ENCODE measurements around the gene IL1B.

The IL1B gene

DNA sequence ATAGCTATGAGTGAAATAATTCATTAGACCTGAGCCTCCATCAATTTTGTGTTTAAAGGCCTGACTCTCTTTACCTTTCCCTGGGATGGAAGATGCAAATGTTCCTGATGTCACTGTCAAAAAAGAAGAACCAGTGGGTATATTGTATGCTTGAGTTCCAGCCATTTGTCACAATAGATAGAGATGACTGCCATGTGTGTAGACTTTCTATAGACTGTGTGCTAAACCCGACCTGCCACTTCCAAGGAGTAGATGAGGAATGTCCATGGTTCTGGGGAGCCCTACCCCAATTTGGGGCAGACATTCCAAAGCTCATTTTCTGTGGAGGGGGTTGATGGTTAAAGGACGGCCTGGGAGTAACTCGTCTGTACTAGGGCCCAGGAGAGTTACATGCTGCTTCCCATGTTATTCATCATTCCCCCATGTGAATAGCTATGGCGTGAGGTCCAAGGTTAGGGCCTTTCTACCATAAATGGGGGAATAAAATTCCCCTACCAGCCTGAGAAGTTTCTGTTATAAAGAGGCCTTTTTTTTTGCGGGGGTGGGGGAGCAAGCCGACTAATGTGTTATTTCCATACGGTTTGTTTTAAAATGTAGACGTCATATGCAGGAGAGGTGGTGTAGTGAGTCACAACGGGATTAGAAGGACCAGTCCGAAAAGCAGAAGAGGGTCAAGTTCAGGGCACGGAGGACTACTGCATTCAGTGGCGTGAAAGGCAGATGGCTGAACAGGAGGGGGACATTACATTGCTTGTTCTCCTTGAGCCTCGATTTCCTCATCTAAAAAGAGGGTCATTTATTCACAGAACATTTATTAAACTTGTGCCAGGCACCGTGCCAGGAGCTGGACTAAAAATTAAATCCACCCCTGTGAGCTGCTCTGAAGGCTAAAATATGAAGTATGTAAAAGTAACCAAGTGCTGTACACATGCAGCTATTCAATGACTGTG is 24.0 kb downstream of the IL1B start:
- Histone ChIP-seq H3K36me3 (ENCODE audit: control insufficient read depth in 1 of 2, insufficient read depth in 2 of 2, low read length in 2 of 2) (no peaks in the 10 kb centered on the region), H4K91ac (ENCODE audit: low read depth, low read length) (no peak overlapping the region), H3K9me3 (ENCODE audit: insufficient read depth, low read depth, low read length) (no peaks in the 10 kb centered on the region), H3K4me3 (ENCODE audit: low read depth, low read length) (no peak overlapping the region), H3K18ac (ENCODE audit: low read length) (no peak overlapping the region), H3K14ac (ENCODE audit: low read length) (no peak overlapping the region), H3K4ac (ENCODE audit: low read depth, low read length) (no peak overlapping the region), H2AFZ (ENCODE audit: insufficient read depth, low read length, poor library complexity) (no peak overlapping the region), H3K4me2 (ENCODE audit: low read length) (no peak overlapping the region), H2BK12ac (ENCODE audit: low read length) (peak overlapping the region; percentile 36), H2AK5ac (ENCODE audit: low read length) (no peak overlapping the region), H2BK120ac (ENCODE audit: insufficient read depth, low read length, poor library complexity) (no peak overlapping the region), H3K23ac (ENCODE audit: low read length) (no peak overlapping the region), H4K8ac (ENCODE audit: low read depth, low read length) (peak overlapping the region; percentile 7), H3K27ac (ENCODE audit: low read depth, low read length) (no peak overlapping the region), H2BK5ac (ENCODE audit: low read depth, low read length, poor library complexity) (no peak overlapping the region), H3K4me1 (ENCODE audit: control insufficient read depth in 1 of 2, insufficient read depth in 2 of 2, low read length in 2 of 2) (peaks cover 2 to 13% of the 10 kb centered on the region in 2 experiments), H3K27me3 (ENCODE audit: insufficient read depth, low read length) (no peaks in the 10 kb centered on the region), H3K79me2 (ENCODE audit: control insufficient read depth, insufficient read depth, low read length, poor library complexity) (no peaks in the 10 kb centered on the region), H3K79me1 (ENCODE audit: low read length) (peaks cover 4% of the 10 kb centered on the region), H4K12ac (ENCODE audit: low read depth, low read length) (no peak overlapping the region), H3K9ac (ENCODE audit: low read length) (no peak overlapping the region)
- no CpG with 5 or more reads among the region's 14 CpGs for WGBS (ENCODE audit: extremely low coverage, insufficient coverage, insufficient read length)
- DNase-seq: peak in 1 of 2 donors; percentile 50

DNA sequence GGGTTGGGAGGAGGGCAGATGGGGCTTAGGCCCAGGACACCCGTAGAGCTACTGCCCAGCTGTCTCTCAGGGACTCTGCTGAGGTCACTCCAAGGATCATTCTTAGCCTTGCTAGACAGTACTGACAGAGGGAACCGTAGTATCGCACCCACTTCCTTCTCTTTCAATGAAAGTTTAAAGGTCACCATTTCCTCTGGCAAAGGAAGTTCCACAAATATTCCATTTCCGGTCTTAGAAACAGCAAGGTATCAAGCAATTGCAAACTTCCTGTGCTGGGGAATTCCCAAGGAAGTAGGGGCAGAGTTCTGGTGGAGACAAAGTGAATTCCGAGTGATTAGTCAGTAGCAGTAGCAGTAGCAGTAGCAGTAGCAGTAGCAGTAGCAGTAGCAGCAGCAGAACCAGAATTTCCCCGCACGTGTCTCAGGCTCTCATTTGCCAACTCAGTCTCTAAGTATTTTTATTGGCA is 24.7 kb downstream of the IL1B start:
- H3K79me1 ChIP-seq (ENCODE audit: low read length): peaks cover 4% of the 10 kb centered on the region
- H2BK12ac ChIP-seq (ENCODE audit: low read length): no peak overlapping the region
- WGBS (ENCODE audit: extremely low coverage, insufficient coverage, insufficient read length): no CpG with 5 or more reads among the region's 7 CpGs
- no peak overlapping the region for H3K4ac ChIP-seq (ENCODE audit: low read depth, low read length)
- H3K27me3 ChIP-seq (ENCODE audit: insufficient read depth, low read length): no peaks in the 10 kb centered on the region
- H2BK120ac ChIP-seq (ENCODE audit: insufficient read depth, low read length, poor library complexity): no peak overlapping the region
- H3K4me3 ChIP-seq (ENCODE audit: low read depth, low read length): no peak overlapping the region
- H3K23ac ChIP-seq (ENCODE audit: low read length): no peak overlapping the region
- no peak overlapping the region for H3K18ac ChIP-seq (ENCODE audit: low read length)
- H2AFZ ChIP-seq (ENCODE audit: insufficient read depth, low read length, poor library complexity): no peak overlapping the region
- H4K12ac ChIP-seq (ENCODE audit: low read depth, low read length): no peak overlapping the region
- no peaks in the 10 kb centered on the region for H3K9me3 ChIP-seq (ENCODE audit: insufficient read depth, low read depth, low read length)
- peak overlapping the region; percentile 51 for H4K91ac ChIP-seq (ENCODE audit: low read depth, low read length)
- no peak overlapping the region for H3K27ac ChIP-seq (ENCODE audit: low read depth, low read length)
- peak in 1 of 2 donors; percentile 57 for DNase-seq
- H3K14ac ChIP-seq (ENCODE audit: low read length): no peak overlapping the region
- H2AK5ac ChIP-seq (ENCODE audit: low read length): no peak overlapping the region
- peak overlapping the region; percentile 1 for H4K8ac ChIP-seq (ENCODE audit: low read depth, low read length)
- H3K36me3 ChIP-seq (ENCODE audit: control insufficient read depth in 1 of 2, insufficient read depth in 2 of 2, low read length in 2 of 2): no peaks in the 10 kb centered on the region
- H3K4me2 ChIP-seq (ENCODE audit: low read length): no peak overlapping the region
- no peak overlapping the region for H3K9ac ChIP-seq (ENCODE audit: low read length)
- H3K4me1 ChIP-seq (ENCODE audit: control insufficient read depth in 1 of 2, insufficient read depth in 2 of 2, low read length in 2 of 2): peaks cover 2 to 13% of the 10 kb centered on the region in 2 experiments
- H3K79me2 ChIP-seq (ENCODE audit: control insufficient read depth, insufficient read depth, low read length, poor library complexity): no peaks in the 10 kb centered on the region
- H2BK5ac ChIP-seq (ENCODE audit: low read depth, low read length, poor library complexity): no peak overlapping the region

DNA sequence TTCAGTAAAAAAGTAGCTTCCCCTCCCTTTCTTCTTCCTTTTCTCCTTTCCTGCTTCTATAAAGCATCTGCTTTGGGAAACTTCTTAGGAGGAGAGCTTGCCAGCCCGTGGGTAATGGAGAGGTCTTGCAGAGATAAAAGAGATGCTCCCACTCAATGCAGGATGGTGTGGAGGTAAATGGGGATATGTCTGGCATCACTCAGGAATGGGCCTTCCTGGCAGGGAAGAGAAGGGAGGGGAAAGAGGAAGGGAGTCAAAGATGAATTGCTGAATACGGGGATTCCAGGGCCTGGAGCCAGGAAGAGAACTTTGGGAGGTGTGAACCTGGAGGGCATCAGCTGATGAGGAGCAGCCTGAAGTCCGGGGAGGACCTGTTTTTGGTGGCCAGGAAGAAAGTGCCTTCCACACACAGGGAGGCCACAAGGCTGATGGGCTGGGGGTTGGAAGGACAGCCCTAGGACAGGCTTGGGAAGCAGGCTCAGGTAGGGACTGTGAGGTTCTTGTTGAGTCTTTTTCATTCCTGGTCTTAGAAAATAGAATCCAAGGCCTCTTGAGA is 25.2 kb downstream of the IL1B start:
- H4K91ac ChIP-seq (ENCODE audit: low read depth, low read length): peak overlapping the region; percentile 51
- H3K9me3 ChIP-seq (ENCODE audit: insufficient read depth, low read depth, low read length): no peaks in the 10 kb centered on the region
- no peak overlapping the region for H2AFZ ChIP-seq (ENCODE audit: insufficient read depth, low read length, poor library complexity)
- no peak overlapping the region for H3K4ac ChIP-seq (ENCODE audit: low read depth, low read length)
- no peak for DNase-seq
- H3K4me3 ChIP-seq (ENCODE audit: low read depth, low read length): no peak overlapping the region
- no CpG with 5 or more reads among the region's 3 CpGs for WGBS (ENCODE audit: extremely low coverage, insufficient coverage, insufficient read length)
- peak overlapping the region; percentile 1 for H4K8ac ChIP-seq (ENCODE audit: low read depth, low read length)
- no peak overlapping the region for H2BK120ac ChIP-seq (ENCODE audit: insufficient read depth, low read length, poor library complexity)
- H3K23ac ChIP-seq (ENCODE audit: low read length): no peak overlapping the region
- H3K18ac ChIP-seq (ENCODE audit: low read length): no peak overlapping the region
- no peak overlapping the region for H3K14ac ChIP-seq (ENCODE audit: low read length)
- H4K12ac ChIP-seq (ENCODE audit: low read depth, low read length): no peak overlapping the region
- H3K27ac ChIP-seq (ENCODE audit: low read depth, low read length): no peak overlapping the region
- H3K79me2 ChIP-seq (ENCODE audit: control insufficient read depth, insufficient read depth, low read length, poor library complexity): no peaks in the 10 kb centered on the region
- no peak overlapping the region for H3K4me2 ChIP-seq (ENCODE audit: low read length)
- no peak overlapping the region for H2BK5ac ChIP-seq (ENCODE audit: low read depth, low read length, poor library complexity)
- H3K27me3 ChIP-seq (ENCODE audit: insufficient read depth, low read length): no peaks in the 10 kb centered on the region
- H2BK12ac ChIP-seq (ENCODE audit: low read length): peak overlapping the region; percentile 3
- H2AK5ac ChIP-seq (ENCODE audit: low read length): no peak overlapping the region
- H3K9ac ChIP-seq (ENCODE audit: low read length): no peak overlapping the region
- H3K36me3 ChIP-seq (ENCODE audit: control insufficient read depth in 1 of 2, insufficient read depth in 2 of 2, low read length in 2 of 2): no peaks in the 10 kb centered on the region
- H3K79me1 ChIP-seq (ENCODE audit: low read length): peaks cover 4% of the 10 kb centered on the region
- H3K4me1 ChIP-seq (ENCODE audit: control insufficient read depth in 1 of 2, insufficient read depth in 2 of 2, low read length in 2 of 2): peaks cover 2 to 13% of the 10 kb centered on the region in 2 experiments

DNA sequence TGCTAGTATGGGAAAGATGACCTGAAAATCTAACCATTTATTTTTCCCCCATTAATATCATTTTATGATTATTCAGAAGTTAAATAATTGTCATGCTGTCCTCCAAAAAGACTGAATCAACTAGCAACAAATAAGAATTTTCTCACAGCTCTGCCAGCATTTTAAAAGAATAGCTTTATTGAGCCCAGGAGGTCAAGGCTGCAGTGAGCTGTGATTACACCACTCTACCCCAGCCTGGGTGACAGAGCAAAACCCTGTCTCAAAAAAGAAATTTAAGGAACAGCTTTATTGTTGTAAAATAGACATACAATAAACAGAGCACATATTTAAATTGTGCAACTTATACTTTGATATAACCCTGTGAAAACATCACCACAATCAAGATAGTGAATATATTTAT is 27.5 kb downstream of the IL1B start:
- Histone ChIP-seq H3K4me2 (ENCODE audit: low read length) (no peak overlapping the region), H2AK5ac (ENCODE audit: low read length) (no peak overlapping the region), H4K8ac (ENCODE audit: low read depth, low read length) (no peak overlapping the region), H3K23ac (ENCODE audit: low read length) (no peak overlapping the region), H3K4ac (ENCODE audit: low read depth, low read length) (no peak overlapping the region), H2BK120ac (ENCODE audit: insufficient read depth, low read length, poor library complexity) (no peak overlapping the region), H4K91ac (ENCODE audit: low read depth, low read length) (no peak overlapping the region), H3K18ac (ENCODE audit: low read length) (no peak overlapping the region), H3K27me3 (ENCODE audit: insufficient read depth, low read length) (no peaks in the 10 kb centered on the region), H3K79me2 (ENCODE audit: control insufficient read depth, insufficient read depth, low read length, poor library complexity) (no peaks in the 10 kb centered on the region), H2BK12ac (ENCODE audit: low read length) (no peak overlapping the region), H3K4me3 (ENCODE audit: low read depth, low read length) (no peak overlapping the region), H2AFZ (ENCODE audit: insufficient read depth, low read length, poor library complexity) (no peak overlapping the region), H2BK5ac (ENCODE audit: low read depth, low read length, poor library complexity) (no peak overlapping the region), H3K9me3 (ENCODE audit: insufficient read depth, low read depth, low read length) (no peaks in the 10 kb centered on the region), H3K9ac (ENCODE audit: low read length) (no peak overlapping the region), H3K27ac (ENCODE audit: low read depth, low read length) (no peak overlapping the region), H4K12ac (ENCODE audit: low read depth, low read length) (no peak overlapping the region), H3K36me3 (ENCODE audit: control insufficient read depth in 1 of 2, insufficient read depth in 2 of 2, low read length in 2 of 2) (no peaks in the 10 kb centered on the region), H3K79me1 (ENCODE audit: low read length) (peaks cover 6% of the 10 kb centered on the region), H3K14ac (ENCODE audit: low read length) (no peak overlapping the region), H3K4me1 (ENCODE audit: control insufficient read depth in 1 of 2, insufficient read depth in 2 of 2, low read length in 2 of 2) (peaks cover 0 to 14% of the 10 kb centered on the region in 2 experiments)
- DNase-seq: no peak

Data from trophoblast cell (in vitro differentiated cells and primary cell).